ENCODE data around the gene INSIG2. TPM values are rescaled to one million over a fixed set of nuclear protein-coding genes. Genes with fewer than 3 reads are reported as not detected.
A peak's percentile ranks its signal among the peaks of the same experiment; 100 is the strongest.

The INSIG2 gene
- total RNA-seq, result 12.9 TPM
- 10 to 100 TPM; 15.0 to 24.2 (median 17.3) TPM for polyA plus RNA-seq (ENCODE audit: insufficient read depth in 1 of 8, insufficient read length in 8 of 8, low replicate concordance in 1 of 8)
- long read RNA-seq, donor 1, transcript INSIG2-201 (6 exons, 2,590 nt), result major isoform, 5 of 6 reads
- long read RNA-seq, donor 1, partial matches to known transcripts, result 0 of 6 reads
- long read RNA-seq, donor 1, other reads (novel, unspliced or antisense), result 0 of 6 reads
- long read RNA-seq, donor 2, result 0 reads
- long read RNA-seq, donor 3, transcript INSIG2-201 (6 exons, 2,590 nt), result major isoform, 5 of 7 reads
- long read RNA-seq, donor 3, partial matches to known transcripts, result 0 of 7 reads
- long read RNA-seq, donor 3, other reads (novel, unspliced or antisense), result 0 of 7 reads
- long read RNA-seq, donor 4, partial matches to known transcripts, result 0 of 2 reads
- long read RNA-seq, donor 4, other reads (novel, unspliced or antisense), result 0 of 2 reads
- long read RNA-seq, donor 5, transcript INSIG2-201 (6 exons, 2,590 nt), result major isoform, 9 of 24 reads
- long read RNA-seq, donor 5, transcript INSIG2-202 (5 exons, 574 nt), result major isoform, 9 of 24 reads
- long read RNA-seq, donor 5, partial matches to known transcripts, result 5 of 24 reads
- long read RNA-seq, donor 5, other reads (novel, unspliced or antisense), result 0 of 24 reads
- long read RNA-seq, donor 6, transcript INSIG2-201 (6 exons, 2,590 nt), result major isoform, 7 of 13 reads
- long read RNA-seq, donor 6, partial matches to known transcripts, result 0 of 13 reads
- long read RNA-seq, donor 6, other reads (novel, unspliced or antisense), result 0 of 13 reads
- long read RNA-seq, donor 7, transcript INSIG2-201 (6 exons, 2,590 nt), result major isoform, 8 of 11 reads
- long read RNA-seq, donor 7, partial matches to known transcripts, result 0 of 11 reads
- long read RNA-seq, donor 7, other reads (novel, unspliced or antisense), result 0 of 11 reads
- long read RNA-seq, donor 8, transcript INSIG2-201 (6 exons, 2,590 nt), result major isoform, 10 of 12 reads
- long read RNA-seq, donor 8, partial matches to known transcripts, result 0 of 12 reads
- long read RNA-seq, donor 8, other reads (novel, unspliced or antisense), result 0 of 12 reads
- long read RNA-seq, donor 9, transcript INSIG2-201 (6 exons, 2,590 nt), result major isoform, 6 of 6 reads
- long read RNA-seq, donor 9, partial matches to known transcripts, result 0 of 6 reads
- long read RNA-seq, donor 9, other reads (novel, unspliced or antisense), result 0 of 6 reads
- long read RNA-seq, donor 10, transcript INSIG2-201 (6 exons, 2,590 nt), result major isoform, 8 of 22 reads
- long read RNA-seq, donor 10, partial matches to known transcripts, result 10 of 22 reads
- long read RNA-seq, donor 10, other reads (novel, unspliced or antisense), result 0 of 22 reads
- long read RNA-seq, donor 11, transcript INSIG2-201 (6 exons, 2,590 nt), result major isoform, 12 of 15 reads
- long read RNA-seq, donor 11, partial matches to known transcripts, result 0 of 15 reads
- long read RNA-seq, donor 11, other reads (novel, unspliced or antisense), result 0 of 15 reads

- Histone ChIP-seq H3K27me3 (ENCODE audit: control insufficient read depth, insufficient read depth, low read length) (no peaks in the 10 kb centered on the region), H3K27ac (ENCODE audit: low read length) (peak within 1 kb of the TSS; percentile 60), H3K4me3 (ENCODE audit: low read length) (peak within 1 kb of the TSS; percentile 68), H3K4me1 (ENCODE audit: control insufficient read depth, insufficient read depth, low read length) (peaks cover 4% of the 10 kb centered on the region), H3K36me3 (ENCODE audit: control insufficient read depth, insufficient read depth, low read length) (no peaks in the 10 kb centered on the region), H3K9me3 (replicated peaks; ENCODE audit: control insufficient read depth, low read depth, low read length) (no peaks in the 10 kb centered on the region)
- WGBS (ENCODE audit: insufficient coverage), result under 1% methylated on average over 58 of the region's 63 CpGs
- DNase-seq, result peak; percentile 98
Observed at GRCh38 chr2:118088051-118089024, at the start of gene INSIG2. TSS of gene INSIG2 (plus strand) at chr2:118088471. CDS start at chr2:118096557, 8,086 bp downstream.

GRCh38 chr2:118040891-118041290 is 47.4 kb upstream of the INSIG2 start:
- no peaks in the 10 kb centered on the region for H3K36me3 ChIP-seq (ENCODE audit: control insufficient read depth, insufficient read depth, low read length)
- peaks cover 3% of the 10 kb centered on the region for H3K9me3 ChIP-seq (replicated peaks; ENCODE audit: control insufficient read depth, low read depth, low read length)
- DNase-seq, result no peak
- no peak overlapping the region for H3K27ac ChIP-seq (ENCODE audit: low read length)
- 82% methylated on average over 7 of the region's 7 CpGs for WGBS (ENCODE audit: insufficient coverage)
- no peaks in the 10 kb centered on the region for H3K27me3 ChIP-seq (ENCODE audit: control insufficient read depth, insufficient read depth, low read length)
- no peak overlapping the region for H3K4me3 ChIP-seq (ENCODE audit: low read length)
- no peaks in the 10 kb centered on the region for H3K4me1 ChIP-seq (ENCODE audit: control insufficient read depth, insufficient read depth, low read length)

GRCh38 chr2:118044103-118044716 is 44.1 kb upstream of the INSIG2 start:
- Histone ChIP-seq H3K27me3 (ENCODE audit: control insufficient read depth, insufficient read depth, low read length) (no peaks in the 10 kb centered on the region), H3K4me1 (ENCODE audit: control insufficient read depth, insufficient read depth, low read length) (no peaks in the 10 kb centered on the region), H3K36me3 (ENCODE audit: control insufficient read depth, insufficient read depth, low read length) (no peaks in the 10 kb centered on the region), H3K9me3 (replicated peaks; ENCODE audit: control insufficient read depth, low read depth, low read length) (no peaks in the 10 kb centered on the region), H3K27ac (ENCODE audit: low read length) (no peak overlapping the region), H3K4me3 (ENCODE audit: low read length) (no peak overlapping the region)
- WGBS (ENCODE audit: insufficient coverage), result 29% methylated on average over 1 of the region's 6 CpGs
- no peak for DNase-seq

GRCh38 chr2:118044854-118045253 is 43.4 kb upstream of the INSIG2 start:
- no peak overlapping the region for H3K27ac ChIP-seq (ENCODE audit: low read length)
- no peaks in the 10 kb centered on the region for H3K9me3 ChIP-seq (replicated peaks; ENCODE audit: control insufficient read depth, low read depth, low read length)
- no peaks in the 10 kb centered on the region for H3K4me1 ChIP-seq (ENCODE audit: control insufficient read depth, insufficient read depth, low read length)
- no peaks in the 10 kb centered on the region for H3K36me3 ChIP-seq (ENCODE audit: control insufficient read depth, insufficient read depth, low read length)
- H3K4me3 ChIP-seq (ENCODE audit: low read length), result no peak overlapping the region
- no peak for DNase-seq
- no CpG with 5 or more reads among the region's 2 CpGs for WGBS (ENCODE audit: insufficient coverage)
- H3K27me3 ChIP-seq (ENCODE audit: control insufficient read depth, insufficient read depth, low read length), result no peaks in the 10 kb centered on the region

GRCh38 chr2:118045286-118045685 is 43.0 kb upstream of the INSIG2 start:
- Histone ChIP-seq H3K4me3 (ENCODE audit: low read length) (no peak overlapping the region), H3K27ac (ENCODE audit: low read length) (no peak overlapping the region), H3K36me3 (ENCODE audit: control insufficient read depth, insufficient read depth, low read length) (no peaks in the 10 kb centered on the region), H3K9me3 (replicated peaks; ENCODE audit: control insufficient read depth, low read depth, low read length) (no peaks in the 10 kb centered on the region), H3K4me1 (ENCODE audit: control insufficient read depth, insufficient read depth, low read length) (no peaks in the 10 kb centered on the region), H3K27me3 (ENCODE audit: control insufficient read depth, insufficient read depth, low read length) (no peaks in the 10 kb centered on the region)
- WGBS (ENCODE audit: insufficient coverage), result no CpG with 5 or more reads among the region's 1 CpG
- no peak for DNase-seq

GRCh38 chr2:118046634-118047210 is 41.5 kb upstream of the INSIG2 start:
- Histone ChIP-seq H3K4me3 (ENCODE audit: low read length) (no peak overlapping the region), H3K36me3 (ENCODE audit: control insufficient read depth, insufficient read depth, low read length) (no peaks in the 10 kb centered on the region), H3K4me1 (ENCODE audit: control insufficient read depth, insufficient read depth, low read length) (no peaks in the 10 kb centered on the region), H3K27ac (ENCODE audit: low read length) (no peak overlapping the region), H3K27me3 (ENCODE audit: control insufficient read depth, insufficient read depth, low read length) (no peaks in the 10 kb centered on the region), H3K9me3 (replicated peaks; ENCODE audit: control insufficient read depth, low read depth, low read length) (no peaks in the 10 kb centered on the region)
- DNase-seq, result peak; percentile 61
- WGBS (ENCODE audit: insufficient coverage), result no CpG with 5 or more reads among the region's 4 CpGs

GRCh38 chr2:118047380-118047826 is 40.9 kb upstream of the INSIG2 start:
- no peak for DNase-seq
- Histone ChIP-seq H3K4me3 (ENCODE audit: low read length) (no peak overlapping the region), H3K36me3 (ENCODE audit: control insufficient read depth, insufficient read depth, low read length) (no peaks in the 10 kb centered on the region), H3K9me3 (replicated peaks; ENCODE audit: control insufficient read depth, low read depth, low read length) (no peaks in the 10 kb centered on the region), H3K4me1 (ENCODE audit: control insufficient read depth, insufficient read depth, low read length) (no peaks in the 10 kb centered on the region), H3K27me3 (ENCODE audit: control insufficient read depth, insufficient read depth, low read length) (no peaks in the 10 kb centered on the region), H3K27ac (ENCODE audit: low read length) (no peak overlapping the region)
- WGBS (ENCODE audit: insufficient coverage), result no CpG with 5 or more reads among the region's 3 CpGs

GRCh38 chr2:118048401-118048800 is 39.9 kb upstream of the INSIG2 start:
- Histone ChIP-seq H3K36me3 (ENCODE audit: control insufficient read depth, insufficient read depth, low read length) (no peaks in the 10 kb centered on the region), H3K27me3 (ENCODE audit: control insufficient read depth, insufficient read depth, low read length) (no peaks in the 10 kb centered on the region), H3K27ac (ENCODE audit: low read length) (no peak overlapping the region), H3K4me1 (ENCODE audit: control insufficient read depth, insufficient read depth, low read length) (no peaks in the 10 kb centered on the region), H3K4me3 (ENCODE audit: low read length) (no peak overlapping the region), H3K9me3 (replicated peaks; ENCODE audit: control insufficient read depth, low read depth, low read length) (no peaks in the 10 kb centered on the region)
- no peak for DNase-seq
- no CpG with 5 or more reads among the region's 3 CpGs for WGBS (ENCODE audit: insufficient coverage)
